Nephron (organoid): ENCODE data around the gene FNDC5.

Source experiments
- H3K27ac Mint-ChIP-seq, 3 experiments: 2 replicates each; pipeline ENCODE4 v1.8.0; 2020; ENCODE audit warnings: mixed read lengths in 3 of 3, mild to moderate bottlenecking in 2 of 3, moderate library complexity in 1 of 3
- H3K27me3 Mint-ChIP-seq: 2 replicates; pipeline ENCODE4 v1.8.0; 2021; ENCODE audit warnings: low read depth, mild to moderate bottlenecking, moderate library complexity, mixed read lengths
- H3K36me3 Mint-ChIP-seq: 2 replicates; pipeline ENCODE4 v1.8.0; 2020; ENCODE audit warnings: low read depth, mixed read lengths
- H3K4me1 Mint-ChIP-seq: 2 replicates; pipeline ENCODE4 v1.8.0; 2020; ENCODE audit warnings: mixed read lengths
- H3K4me3 Mint-ChIP-seq, 3 experiments: 2 replicates each; pipeline ENCODE4 v1.8.0; 2020; ENCODE audit warnings: mild to moderate bottlenecking in 3 of 3, mixed read lengths in 3 of 3, moderate library complexity in 2 of 3
- H3K9me3 Mint-ChIP-seq: 2 replicates; pipeline ENCODE4 v1.8.0; 2020; ENCODE audit warnings: mixed read lengths
- CTCF ChIP-seq, 3 experiments: fragments of 200-600 bp; sonication (generic); IDR thresholded peaks; one replicate each; pipeline ENCODE4 v1.5.0; 2021; ENCODE audit warnings: antibody characterized with exemption in 3 of 3; ENCODE audit not compliant: unreplicated experiment in 3 of 3

FNDC5 gene

GRCh38 chr1:32878183-32878582 is 7.5 kb upstream of the FNDC5 start:
- H3K4me1 Mint-ChIP-seq, result peaks cover 29% of the 10 kb centered on the region
- H3K27me3 Mint-ChIP-seq, result peaks cover 19% of the 10 kb centered on the region
- H3K4me3 Mint-ChIP-seq, result no peak overlapping the region
- no peak overlapping the region for H3K27ac Mint-ChIP-seq
- no peak for TF ChIP-seq CTCF (IDR thresholded peaks at IDR 0.05; ENCODE audit: unreplicated experiment in 3 of 3)
- H3K9me3 Mint-ChIP-seq, result no peaks in the 10 kb centered on the region
- H3K36me3 Mint-ChIP-seq, result no peaks in the 10 kb centered on the region

- Mint-ChIP-seq H3K27ac (peak overlapping the region in 1 of 3 experiments; percentile 48), H3K9me3 (no peaks in the 10 kb centered on the region), H3K36me3 (no peaks in the 10 kb centered on the region), H3K4me1 (peaks cover 34% of the 10 kb centered on the region), H3K4me3 (no peak overlapping the region), H3K27me3 (peaks cover 19% of the 10 kb centered on the region)
- no peak for TF ChIP-seq CTCF (IDR thresholded peaks at IDR 0.05; ENCODE audit: unreplicated experiment in 3 of 3)
Measured at GRCh38 chr1:32877211-32878110, 6.7 kb upstream of the FNDC5 start.

- H3K4me3 Mint-ChIP-seq, result no peak overlapping the region
- H3K9me3 Mint-ChIP-seq, result no peaks in the 10 kb centered on the region
- peaks cover 19% of the 10 kb centered on the region for H3K27me3 Mint-ChIP-seq
- TF ChIP-seq CTCF (IDR thresholded peaks at IDR 0.05; ENCODE audit: unreplicated experiment in 3 of 3), result peak; percentile 45 to 57 (median 46)
- no peak overlapping the region for H3K27ac Mint-ChIP-seq
- peaks cover 41% of the 10 kb centered on the region for H3K4me1 Mint-ChIP-seq
- H3K36me3 Mint-ChIP-seq, result no peaks in the 10 kb centered on the region
Measured at GRCh38 chr1:32876341-32877210, 5.9 kb upstream of the FNDC5 start.

GRCh38 chr1:32874860-32875752 is 4.4 kb upstream of the FNDC5 start:
- Mint-ChIP-seq H3K9me3 (no peaks in the 10 kb centered on the region), H3K27ac (peak overlapping the region; percentile 10 to 43 (median 27)), H3K4me1 (peaks cover 47% of the 10 kb centered on the region), H3K36me3 (no peaks in the 10 kb centered on the region), H3K4me3 (peak overlapping the region in 2 of 3 experiments; percentile 9 to 11), H3K27me3 (peaks cover 21% of the 10 kb centered on the region)
- no peak for TF ChIP-seq CTCF (IDR thresholded peaks at IDR 0.05; ENCODE audit: unreplicated experiment in 3 of 3)

GRCh38 chr1:32873484-32873883 is 2.8 kb upstream of the FNDC5 start:
- Mint-ChIP-seq H3K27ac (no peak overlapping the region), H3K9me3 (no peaks in the 10 kb centered on the region)
- TF ChIP-seq CTCF (IDR thresholded peaks at IDR 0.05; ENCODE audit: unreplicated experiment in 3 of 3), result no peak

More at GRCh38 chr1:32873484-32873883, 2.8 kb upstream of the FNDC5 start:
- peaks cover 29% of the 10 kb centered on the region for H3K27me3 Mint-ChIP-seq
- H3K36me3 Mint-ChIP-seq, result peaks cover 4% of the 10 kb centered on the region
- peaks cover 62% of the 10 kb centered on the region for H3K4me1 Mint-ChIP-seq
- no peak overlapping the region for H3K4me3 Mint-ChIP-seq
